Stimulated activated CD4-positive, alpha-beta T cell treated with anti-CD3 and anti-CD28 coated beads, Interleukin-1b, Interleukin-23, amount 100 ng/mL, for 24 hours (primary cell): ENCODE data around the gene FBXL16.
"Not testable (repeated sequence)": the region's sequence is repeated elsewhere in the genome, so short reads cannot be mapped to it uniquely, and the experiment has no call there.

ENCODE experiments used
- DNase-seq, 4 experiments: peaks; one replicate each; pipeline ENCODE4 v3.0.0-alpha.2; 2020; ENCODE audit warnings: low read depth in 4 of 4, low spot score in 1 of 4

Gene FBXL16

GRCh38 chr16:705431-706188 is at the start of gene FBXL16:
TSS of gene FBXL16 (minus strand) at chr16:705801. CDS start at chr16:697405, 8,396 bp downstream.
- no peak for DNase-seq

- no peak for DNase-seq
Observed at GRCh38 chr16:754656-755055, 49.1 kb upstream of the FBXL16 start.

- DNase-seq = not testable (repeated sequence)
Observed at GRCh38 chr16:754121-754607, 48.6 kb upstream of the FBXL16 start.

- no peak for DNase-seq
Observed at GRCh38 chr16:752007-752312, 46.4 kb upstream of the FBXL16 start.

GRCh38 chr16:751152-752006 is 45.8 kb upstream of the FBXL16 start:
- DNase-seq = no peak

GRCh38 chr16:750485-750884 is 44.9 kb upstream of the FBXL16 start:
- DNase-seq = no peak

- DNase-seq = no peak
Observed at GRCh38 chr16:749010-749409, 43.4 kb upstream of the FBXL16 start.

GRCh38 chr16:747978-748746 is 42.6 kb upstream of the FBXL16 start:
- DNase-seq = no peak

- no peak for DNase-seq
Observed at GRCh38 chr16:746637-747036, 41.0 kb upstream of the FBXL16 start.

- no peak for DNase-seq
Observed at GRCh38 chr16:745739-746138, 40.1 kb upstream of the FBXL16 start.

GRCh38 chr16:743794-744500 is 38.3 kb upstream of the FBXL16 start:
- DNase-seq = no peak

- not testable (repeated sequence) for DNase-seq
Observed at GRCh38 chr16:742894-743293, 37.3 kb upstream of the FBXL16 start.

GRCh38 chr16:741986-742629 is 36.5 kb upstream of the FBXL16 start:
- DNase-seq = no peak

- DNase-seq = peak; percentile 85 to 92 (median 88)
Observed at GRCh38 chr16:740764-741505, 35.3 kb upstream of the FBXL16 start, which contains the start of gene CIAO3. TSS of gene CIAO3 (minus strand) at chr16:740997. CDS start at chr16:740985, 12 bp downstream.

- no peak for DNase-seq
Observed at GRCh38 chr16:740459-740763, 34.8 kb upstream of the FBXL16 start.

- no peak for DNase-seq
Observed at GRCh38 chr16:739560-740458, 34.2 kb upstream of the FBXL16 start.

GRCh38 chr16:736936-737481 is 31.4 kb upstream of the FBXL16 start:
- DNase-seq = no peak

GRCh38 chr16:735982-736453 is 30.4 kb upstream of the FBXL16 start:
- DNase-seq = peak in 2 of 4 experiments; percentile 41 to 65
